Testis (tissue), 5 donors: ENCODE measurements around the gene TMEM272. TPM values are rescaled to one million over a fixed set of nuclear protein-coding genes. Genes with fewer than 3 reads are reported as not detected.

ENCODE experiments used
- DNase-seq: peaks from one replicate; pipeline ENCODE4 v3.0.0-alpha.2; 2019
- H3K27ac ChIP-seq, 2 donors: fragments of 200-600 bp; sonication (generic); one replicate each; pipeline ENCODE4 v1.5.1; 2019
- H3K27me3 ChIP-seq: fragments of 200-600 bp; sonication (generic); one replicate; pipeline ENCODE4 v1.5.1; 2019
- H3K36me3 ChIP-seq: fragments of 200-600 bp; sonication (generic); one replicate; pipeline ENCODE4 v1.5.1; 2017; ENCODE audit warnings: low read depth; ENCODE audit errors: missing control alignments
- H3K4me1 ChIP-seq: fragments of 200-600 bp; sonication (generic); one replicate; pipeline ENCODE4 v1.5.1; 2019
- H3K4me3 ChIP-seq, 2 donors: fragments of 200-600 bp; sonication (generic); one replicate each; pipeline ENCODE4 v1.5.1; 2017 to 2019
- H3K9me3 ChIP-seq: fragments of 200-600 bp; sonication (generic); one replicate; pipeline ENCODE4 v1.5.1; 2017
- CTCF ChIP-seq, 3 experiments: fragments of 450-650 bp in 2 of 3; fragments of 200-600 bp in 1 of 3; sonication (generic) in 1 of 3; IDR thresholded peaks; one replicate each; pipeline ENCODE4 v1.5.1; 2016 to 2019; ENCODE audit warnings: antibody characterized with exemption in 3 of 3, mild to moderate bottlenecking in 2 of 3, moderate library complexity in 1 of 3
- POLR2A ChIP-seq: fragments of 450-650 bp; IDR thresholded peaks from one replicate; pipeline ENCODE4 v1.6.1; 2017; ENCODE audit warnings: antibody characterized with exemption, mild to moderate bottlenecking, moderate library complexity
- WGBS, 2 donors: methylation state at CpG; one replicate each; pipeline ENCODE4 v1.1.5; 2018; 5-methylcytosine and 5-hydroxymethylcytosine counted together
- intact Hi-C: fragments of 100-400 bp; cut with DNase I; formaldehyde crosslinking; loops from one replicate; pipeline ENCODE4 v1.15.1; 2023; ENCODE audit warnings: low total_unique reads
- long read RNA-seq, 2 donors: transcript quantifications; one replicate each; lab custom pipeline, GENCODE V29; 2026
- polyA plus RNA-seq: library from polyadenylated mRNA; stranded (reverse); fragments of 350-450 nt; fragmentation: Illumina TruSeq; extraction: RNeasy Lipid Tissue Mini Kit (QIAGEN cat#74804); gene quantifications from one replicate; pipeline ENCODE4 v1.2.3, GENCODE V29; 2014; ENCODE audit warnings: low read depth, low replicate concordance; ENCODE audit not compliant: insufficient read depth
- total RNA-seq, 2 donors: library from RNA; depleted of rRNA; stranded (reverse); fragments of >200 nt; gene quantifications; one replicate each; pipeline ENCODE4 v1.2.3, GENCODE V29; 2016

TMEM272 gene
- total RNA-seq, result 1 to 10 TPM; 1.7 to 1.9 TPM
- polyA plus RNA-seq, result 0.50 TPM
- long read RNA-seq, donor 1, result 0 reads
- long read RNA-seq, donor 2, result 0 reads

- Histone ChIP-seq H3K27ac (no peak within 1 kb of the TSS), H3K36me3 (no peaks in the 10 kb centered on the region), H3K4me3 (peak within 1 kb of the TSS in 1 of 2 donors; percentile 31), H3K9me3 (no peaks in the 10 kb centered on the region), H3K4me1 (no peaks in the 10 kb centered on the region), H3K27me3 (no peaks in the 10 kb centered on the region)
- intact Hi-C loops, result no loop called here
- DNase-seq, result peak; percentile 69
- TF ChIP-seq POLR2A, result no peak
- TF ChIP-seq CTCF (IDR thresholded peaks at IDR 0.05), result peak; percentile 38 to 79 (median 52)
- 24 to 28% methylated on average over 16 to 20 of the region's 20 CpGs for WGBS, 2 donors
Measured at GRCh38 chr13:51844862-51845573, at the start of gene TMEM272. Gene TMEM272, minus strand, starts transcription at chr13:51845177. Its CDS starts 6,647 bp downstream, at chr13:51838530.

GRCh38 chr13:51894239-51894638 is 49.3 kb upstream of the TMEM272 start:
- intact Hi-C loops, result no loop called here

GRCh38 chr13:51892657-51893056 is 47.7 kb upstream of the TMEM272 start:
- no peak for DNase-seq
- no peaks in the 10 kb centered on the region for H3K4me1 ChIP-seq
- H3K4me3 ChIP-seq, result no peak overlapping the region
- H3K27ac ChIP-seq, result no peak overlapping the region
- no peaks in the 10 kb centered on the region for H3K9me3 ChIP-seq
- intact Hi-C loops, result no loop called here
- H3K27me3 ChIP-seq, result no peaks in the 10 kb centered on the region
- WGBS, 2 donors, result 77 to 85% methylated on average over 3 of the region's 3 CpGs
- no peaks in the 10 kb centered on the region for H3K36me3 ChIP-seq
- TF ChIP-seq CTCF (IDR thresholded peaks at IDR 0.05), result no peak
- TF ChIP-seq POLR2A, result no peak

More at GRCh38 chr13:51894239-51894638, 49.3 kb upstream of the TMEM272 start:
- DNase-seq, result no peak
- no peaks in the 10 kb centered on the region for H3K36me3 ChIP-seq
- no peaks in the 10 kb centered on the region for H3K4me1 ChIP-seq
- H3K9me3 ChIP-seq, result no peaks in the 10 kb centered on the region
- no peak overlapping the region for H3K27ac ChIP-seq
- H3K4me3 ChIP-seq, result no peak overlapping the region
- WGBS, 2 donors, result 94 to 97% methylated on average over 4 of the region's 4 CpGs
- no peaks in the 10 kb centered on the region for H3K27me3 ChIP-seq
- TF ChIP-seq CTCF (IDR thresholded peaks at IDR 0.05), result no peak
- no peak for TF ChIP-seq POLR2A

- no peak for DNase-seq
- TF ChIP-seq CTCF (IDR thresholded peaks at IDR 0.05), result no peak
- Histone ChIP-seq H3K36me3 (no peaks in the 10 kb centered on the region), H3K4me3 (no peak overlapping the region), H3K4me1 (no peaks in the 10 kb centered on the region), H3K27me3 (no peaks in the 10 kb centered on the region), H3K9me3 (no peaks in the 10 kb centered on the region), H3K27ac (no peak overlapping the region)
- intact Hi-C loops, result no loop called here
- WGBS, 2 donors, result 76 to 88% methylated on average over 2 of the region's 2 CpGs
Measured at GRCh38 chr13:51887468-51887867, 42.5 kb upstream of the TMEM272 start.

- Histone ChIP-seq H3K27ac (no peak overlapping the region), H3K27me3 (no peaks in the 10 kb centered on the region), H3K4me1 (no peaks in the 10 kb centered on the region), H3K9me3 (no peaks in the 10 kb centered on the region), H3K36me3 (no peaks in the 10 kb centered on the region), H3K4me3 (no peak overlapping the region)
- WGBS, 2 donors, result 93 to 96% methylated on average over 2 of the region's 2 CpGs
- DNase-seq, result no peak
- intact Hi-C loops, result no loop called here
- no peak for TF ChIP-seq CTCF (IDR thresholded peaks at IDR 0.05)
Measured at GRCh38 chr13:51885651-51886050, 40.7 kb upstream of the TMEM272 start.
